Measurements from ENCODE around the gene FNBP1L. TPM values are rescaled to one million over a fixed set of nuclear protein-coding genes. Genes with fewer than 3 reads are reported as not detected.
"Not testable (repeated sequence)": the region's sequence is repeated elsewhere in the genome, so short reads cannot be mapped to it uniquely, and the experiment has no call there.

FNBP1L gene
- total and polyA plus RNA-seq, 7 donors, result 5.3 to 21.4 (median 16.3) TPM

- no peak overlapping the region for H3K27ac ChIP-seq
- intact Hi-C loops (cut with DNase I), result loop anchor here (5.0 kb wide), 1 partner anchor 103 kb away; the partner anchor contains the start of gene FNBP1L (in 2 of the 2)
- DNase-seq (no peak), ATAC-seq (no peak)
- H3K9me3 ChIP-seq, result no peaks in the 10 kb centered on the region
- 89 to 95% (median 89%) methylated on average over 4 of the region's 4 CpGs for WGBS, 3 donors
- H3K4me1 ChIP-seq, result peaks cover 28% of the 10 kb centered on the region
- no peak overlapping the region for H3K4me3 ChIP-seq
- TF ChIP-seq CTCF (IDR thresholded peaks at IDR 0.05), result no peak
- H3K36me3 ChIP-seq (ENCODE audit: insufficient read depth in 1 of 2, low read depth in 1 of 2), result peaks cover 0 to 30% of the 10 kb centered on the region in 2 donors
- H3K27me3 ChIP-seq (ENCODE audit: insufficient read depth in 3 of 3, low read length in 2 of 3), result no peaks in the 10 kb centered on the region
Observed at GRCh38 chr1:93549811-93550210, 101.9 kb downstream of the FNBP1L start.

GRCh38 chr1:93552741-93553455, 105.0 kb downstream of the FNBP1L start:
- H3K36me3 ChIP-seq (ENCODE audit: insufficient read depth in 1 of 2, low read depth in 1 of 2), result peaks cover 0 to 21% of the 10 kb centered on the region in 2 donors
- 21 to 43% (median 22%) methylated on average over 9 of the region's 9 CpGs for WGBS, 3 donors
- H3K27me3 ChIP-seq (ENCODE audit: insufficient read depth in 3 of 3, low read length in 2 of 3), result no peaks in the 10 kb centered on the region
- no peak overlapping the region for H3K4me3 ChIP-seq
- DNase-seq (no peak), ATAC-seq (peak; percentile 61 to 74 (median 70))
- TF ChIP-seq CTCF (IDR thresholded peaks at IDR 0.05), result no peak
- H3K27ac ChIP-seq, result peak overlapping the region; percentile 71
- H3K4me1 ChIP-seq, result peaks cover 35% of the 10 kb centered on the region
- H3K9me3 ChIP-seq, result no peaks in the 10 kb centered on the region
- intact Hi-C loops (cut with DNase I), result loop anchor here (5.0 kb wide), 1 partner anchor 106 kb away; the partner anchor contains the start of gene FNBP1L (in 2 of the 2)

- H3K4me1 ChIP-seq, result peaks cover 35% of the 10 kb centered on the region
- H3K27ac ChIP-seq, result peak overlapping the region; percentile 71
- H3K9me3 ChIP-seq; H3K27me3 ChIP-seq (ENCODE audit: insufficient read depth in 3 of 3, low read length in 2 of 3); DNase-seq: not testable (repeated sequence)
- ATAC-seq, result peak; percentile 65 to 90 (median 76)
- peaks cover 0 to 19% of the 10 kb centered on the region in 2 donors for H3K36me3 ChIP-seq (ENCODE audit: insufficient read depth in 1 of 2, low read depth in 1 of 2)
- intact Hi-C loops (cut with DNase I), result loop anchor here (5.0 kb wide), 1 partner anchor 107 kb away; the partner anchor contains the start of gene FNBP1L (in 2 of the 2)
- H3K4me3 ChIP-seq, result peak overlapping the region; percentile 9
- WGBS, 3 donors, result 23 to 35% (median 28%) methylated on average over 4 of the region's 4 CpGs
Observed at GRCh38 chr1:93553886-93554490, 106.1 kb downstream of the FNBP1L start.

- no peaks in the 10 kb centered on the region for H3K27me3 ChIP-seq (ENCODE audit: insufficient read depth in 3 of 3, low read length in 2 of 3)
- H3K9me3 ChIP-seq, result peaks cover 5% of the 10 kb centered on the region
- intact Hi-C loops (cut with DNase I), result loop anchor here (5.0 kb wide), 1 partner anchor 108 kb away; the partner anchor contains the start of gene FNBP1L (in 2 of the 2)
- peaks cover 0 to 12% of the 10 kb centered on the region in 2 donors for H3K36me3 ChIP-seq (ENCODE audit: insufficient read depth in 1 of 2, low read depth in 1 of 2)
- peaks cover 35% of the 10 kb centered on the region for H3K4me1 ChIP-seq
- DNase-seq, result no peak
- H3K4me3 ChIP-seq, result no peak overlapping the region
- TF ChIP-seq CTCF (IDR thresholded peaks at IDR 0.05), result no peak
- H3K27ac ChIP-seq, result peak overlapping the region; percentile 71
- WGBS, 3 donors, result 37 to 51% (median 41%) methylated on average over 7 of the region's 7 CpGs
- ATAC-seq, result peak in 3 of 4 donors; percentile 53 to 71 (median 70)
Observed at GRCh38 chr1:93554883-93555872, 107.3 kb downstream of the FNBP1L start.

All from psoas muscle (tissue), 8 donors.